NCI-H510A (cell line): ENCODE results near the gene SLC12A2.

ENCODE experiments used
- DNase-seq: peaks from one replicate; lab custom pipeline; 2025; lab: John Stamatoyannopoulos, UW

The SLC12A2 gene

GRCh38 chr5:128225245-128226030 lies 141.9 kb downstream of the SLC12A2 start:
- no peak for DNase-seq

- DNase-seq, result no peak
Observed at GRCh38 chr5:128228008-128228407, 144.4 kb downstream of the SLC12A2 start.

GRCh38 chr5:128228521-128228920 lies 145.0 kb downstream of the SLC12A2 start:
- no peak for DNase-seq

GRCh38 chr5:128234928-128235641 lies 151.5 kb downstream of the SLC12A2 start:
- no peak for DNase-seq

- no peak for DNase-seq
Observed at GRCh38 chr5:128236334-128236733, 152.8 kb downstream of the SLC12A2 start.

GRCh38 chr5:128237000-128237399 lies 153.4 kb downstream of the SLC12A2 start:
- no peak for DNase-seq

GRCh38 chr5:128237546-128237945 lies 154.0 kb downstream of the SLC12A2 start:
- no peak for DNase-seq
